Esophagus squamous epithelium (tissue), 4 donors: ENCODE measurements around the gene SIRPA.

ENCODE experiments used
- CTCF ChIP-seq, 6 experiments: fragments of 450-650 bp in 4 of 6; fragments of 200-600 bp in 2 of 6; sonication (generic) in 2 of 6; IDR thresholded peaks; one replicate each; pipeline ENCODE4 v1.5.1; 2016 to 2019; ENCODE audit warnings: antibody characterized with exemption in 6 of 6, mild to moderate bottlenecking in 4 of 6, moderate library complexity in 4 of 6
- POLR2A ChIP-seq, 4 donors: fragments of 450-650 bp; IDR thresholded peaks; one replicate each; pipeline ENCODE4 v1.6.1; 2017; ENCODE audit warnings: antibody characterized with exemption in 4 of 4, mild to moderate bottlenecking in 4 of 4, moderate library complexity in 3 of 4

- no peak for TF ChIP-seq CTCF (IDR thresholded peaks at IDR 0.05)
- no peak for TF ChIP-seq POLR2A (IDR thresholded peaks at IDR 0.05)
Measured at GRCh38 chr20:1934156-1934555, 38.9 kb downstream of the SIRPA start.
